K562 (cell line): Measurements from ENCODE around the gene SDK1. TPM values are rescaled to one million over a fixed set of nuclear protein-coding genes. Genes with fewer than 3 reads are reported as not detected.

Source experiments
- ATAC-seq: fragments of 200-7000 bp; cut with Tn5 transposase; 3 replicates; pipeline ENCODE4 v1.9.1; 2020; ENCODE audit warnings: moderate library complexity
- BruUV-seq: library from RNA; stranded (reverse); fragments of 400-500 nt; replicated peaks from 2 replicates; lab custom pipeline; 2021; lab: Mats Ljungman, UMichigan
- CTCF ChIA-PET: fragments of 300-600 bp; formaldehyde crosslinking; extraction: SDS; loops from one replicate; lab custom pipeline; 2021; ENCODE audit warnings: low intra/inter-chr PET ratio; lab: Yijun Ruan, JAX
- POLR2A ChIA-PET: fragments of 300-600, 350-650 bp; sonication (Branson Sonifier 250); formaldehyde crosslinking; extraction: SDS; loops from one replicate; lab custom pipeline; 2021; ENCODE audit warnings: antibody characterized with exemption, inconsistent platforms; lab: Yijun Ruan, JAX
- DNase-seq, 4 experiments: peaks; one replicate each; pipeline versions ENCODE4 v3.0.0 to v3.0.0-alpha.2; 2011 to 2018; ENCODE audit warnings: low spot score in 3 of 4, mixed read lengths in 3 of 4; ENCODE audit errors: extremely low read depth in 1 of 4
- FAIRE-seq: peaks from 2 replicates; lab custom pipeline; 2011; peaks lifted over from hg19 to GRCh38; lab: Jason Lieb, UNC
- H2AFZ ChIP-seq: 2 replicates; pipeline ENCODE4 v1.6.0; 2011; ENCODE audit warnings: low read depth, low read length, control low read depth, inconsistent platforms
- H3K27ac ChIP-seq: fragments of 200-600 bp; 3 replicates; pipeline ENCODE4 v1.8.0; 2011; ENCODE audit warnings: low read depth, mild to moderate bottlenecking, control low read depth, inconsistent platforms, low read length, moderate library complexity, mixed read lengths; ENCODE audit errors: extremely low read depth
- H3K27me3 ChIP-seq, 2 experiments: fragments of 300-600 bp in 1 of 2; 2 replicates in 1 of 2; 3 replicates in 1 of 2; pipeline versions ENCODE4 v1.6.0 to v1.8.0; 2011; ENCODE audit warnings: inconsistent platforms in 2 of 2, low read length in 2 of 2, mild to moderate bottlenecking in 1 of 2, mixed read lengths in 1 of 2, moderate library complexity in 1 of 2; ENCODE audit not compliant: control insufficient read depth in 2 of 2, insufficient read depth in 2 of 2
- H3K36me3 ChIP-seq: fragments of 300-600 bp; 3 replicates; pipeline ENCODE4 v1.8.0; 2011; ENCODE audit warnings: mild to moderate bottlenecking, low read length, inconsistent platforms; ENCODE audit not compliant: control insufficient read depth, insufficient read depth
- H3K4me1 ChIP-seq, 2 experiments: fragments of 200-600 bp in 1 of 2; replicated peaks in 1 of 2; 2 replicates in 1 of 2; 3 replicates in 1 of 2; pipeline versions ENCODE4 v1.5.1 to v1.8.0; 2011; ENCODE audit warnings: inconsistent platforms in 2 of 2, low read length in 2 of 2, mild to moderate bottlenecking in 1 of 2, mixed read lengths in 1 of 2, moderate library complexity in 1 of 2; ENCODE audit not compliant: control insufficient read depth in 2 of 2, insufficient read depth in 2 of 2
- H3K4me2 ChIP-seq: 2 replicates; pipeline ENCODE4 v1.6.1; 2011; ENCODE audit warnings: low read length, control low read depth, inconsistent platforms, mixed read lengths; ENCODE audit not compliant: insufficient read depth
- H3K4me3 ChIP-seq: fragments of 200-600 bp; sonication (generic), shearing (Covaris generic); 2 replicates; pipeline ENCODE4 v1.5.1; 2016; ENCODE audit warnings: control low read depth, inconsistent platforms
- H3K79me2 ChIP-seq: fragments of 200-600 bp; 3 replicates; pipeline ENCODE4 v1.8.0; 2011; ENCODE audit warnings: low read length, inconsistent platforms; ENCODE audit not compliant: control insufficient read depth, insufficient read depth
- H3K9ac ChIP-seq, 2 experiments: 2 replicates each; pipeline versions ENCODE4 v1.6.0 to v1.6.1; 2011; ENCODE audit warnings: low read depth in 2 of 2, low read length in 2 of 2, control low read depth in 1 of 2, inconsistent platforms in 1 of 2, mild to moderate bottlenecking in 1 of 2, mixed read lengths in 1 of 2; ENCODE audit not compliant: insufficient read depth in 1 of 2
- H3K9me1 ChIP-seq: one replicate; pipeline ENCODE4 v1.6.0; 2011; ENCODE audit warnings: inconsistent platforms, mild to moderate bottlenecking, low read length, moderate library complexity; ENCODE audit not compliant: control insufficient read depth, insufficient read depth
- H3K9me3 ChIP-seq: replicated peaks from 2 replicates; pipeline ENCODE4 v1.5.1; 2011; ENCODE audit warnings: low read depth, low read length, inconsistent platforms; ENCODE audit not compliant: control insufficient read depth, insufficient read depth
- H4K20me1 ChIP-seq: replicated peaks from 2 replicates; pipeline ENCODE4 v1.6.1; 2011; ENCODE audit warnings: low read length, inconsistent platforms, mixed read lengths; ENCODE audit not compliant: control insufficient read depth, insufficient read depth
- FOXA3 ChIP-seq, 2 experiments: fragments of 450-650 bp in 1 of 2; sonication (generic) in 1 of 2; formaldehyde crosslinking; IDR thresholded peaks in 1 of 2; conservative IDR thresholded peaks in 1 of 2; 2 replicates each; pipeline versions ENCODE4 v1.4.0 to v1.8.0; 2020 to 2022; ENCODE audit warnings: mild to moderate bottlenecking in 2 of 2, missing genetic modification reagents in 1 of 2
- KDM5B ChIP-seq: fragments of 200-600 bp; sonication (generic); IDR thresholded peaks from 2 replicates; pipeline ENCODE4 v1.6.1; 2012; ENCODE audit warnings: low read depth, mild to moderate bottlenecking, moderate library complexity, low read length, control low read depth, inconsistent platforms; ENCODE audit not compliant: insufficient replicate concordance
- MTA1 ChIP-seq: fragments of 450-650 bp; IDR thresholded peaks from 2 replicates; pipeline ENCODE4 v1.6.1; 2017; ENCODE audit warnings: borderline replicate concordance
- PATZ1 ChIP-seq: fragments of 250-450 bp; sonication (Bioruptor Pico); IDR thresholded peaks from 2 replicates; pipeline ENCODE4 v1.5.0; 2020; ENCODE audit warnings: mild to moderate bottlenecking, borderline replicate concordance
- RBM25 ChIP-seq: fragments of 200-400 bp; formaldehyde crosslinking; IDR thresholded peaks from 2 replicates; pipeline ENCODE4 v1.6.1; 2018; ENCODE audit warnings: low read length, low read depth, moderate library complexity; ENCODE audit not compliant: severe bottlenecking
- RHOXF2B ChIP-seq: fragments of 250-450 bp; sonication (Bioruptor Pico); conservative IDR thresholded peaks from 2 replicates; pipeline ENCODE4 v1.5.1; 2021
- WHSC1 ChIP-seq: IDR thresholded peaks from one replicate; pipeline ENCODE4 v1.6.1; 2012; ENCODE audit warnings: low read length, control low read depth, inconsistent platforms
- ZNF197 ChIP-seq: fragments of 200-800 bp; sonication (Bioruptor generic); IDR thresholded peaks from 2 replicates; pipeline ENCODE4 v1.6.1; 2016; ENCODE audit warnings: low read depth, missing genetic modification characterization, missing compliant biosample characterization
- WGBS: fragments of 100-300 bp; shearing (Covaris generic); methylation state at CpG from one replicate; pipeline ENCODE4 v1.1.6; 2016; ENCODE audit warnings: low coverage, mixed read lengths; ENCODE audit not compliant: insufficient coverage; ENCODE audit errors: missing lambda C conversion rate; 5-methylcytosine and 5-hydroxymethylcytosine counted together
- in situ Hi-C: fragments of 300-500 bp; cut with MboI; formaldehyde crosslinking; loops from 4 replicates; pipeline ENCODE4 v1.15.0; 2018; ENCODE audit warnings: inconsistent platforms, mixed read lengths
- intact Hi-C: fragments of 100-400 bp; cut with micrococcal nuclease; formaldehyde crosslinking; loops from 2 replicates; pipeline ENCODE4 v1.14.2; 2022
- polyA plus RNA-seq, 8 experiments: library from polyadenylated mRNA; depleted of rRNA in 4 of 8; stranded (reverse) in 5 of 8; unstranded in 3 of 8; fragments of >200 nt; fragmentation: Nextera tagmentation in 2 of 8; fragmentation: Illumina TruSeq in 1 of 8; extraction: Ambion mirVana in 2 of 8; extraction: Trizol in 1 of 8; gene quantifications; 2 replicates each; pipeline versions ENCODE4 v1.2.1 to v1.2.3, GENCODE V29; 2011 to 2014; ENCODE audit warnings: inconsistent platforms in 1 of 8, missing spikeins in 1 of 8
- total RNA-seq, 7 experiments: library from RNA; depleted of rRNA in 6 of 7; stranded (reverse); fragments of >200 nt in 6 of 7; fragmentation: Illumina TruSeq in 2 of 7; extraction: Trizol in 2 of 7; gene quantifications; 2 replicates each; pipeline versions ENCODE4 v1.2.1 to v1.2.3, GENCODE V29; 2011 to 2021; ENCODE audit warnings: low replicate concordance in 1 of 7

The SDK1 gene
- total and polyA plus RNA-seq, 9 of the 15 experiments (the other 6 are each of a cell fraction or from before 2014, with no cell fraction given): 0.16 TPM; not detected in 8

- Histone ChIP-seq H4K20me1 (no peaks in the 10 kb centered on the region; the same call in 1 of the 2 replicates), H3K36me3 (no peaks in the 10 kb centered on the region), H3K4me3 (no peak overlapping the region), H3K4me1 (no peaks in the 10 kb centered on the region), H2AFZ (no peak overlapping the region), H3K27me3 (peaks cover 16 to 30% of the 10 kb centered on the region in 2 experiments), H3K27ac (no peak overlapping the region), H3K9me3 (no peaks in the 10 kb centered on the region), H3K9ac (no peak overlapping the region), H3K9me1 (no peaks in the 10 kb centered on the region), H3K79me2 (no peaks in the 10 kb centered on the region), H3K4me2 (no peak overlapping the region)
- DNase-seq (no peak), FAIRE-seq (no peak), ATAC-seq (no peak)
- CTCF ChIA-PET: no interaction called here
- intact Hi-C loops: no loop called here
- WGBS: 0% methylated on average over 5 of the region's 5 CpGs
- no TSS peak for BruUV-seq
- in situ Hi-C loops: no loop called here
- TF ChIP-seq RBM25: peak; percentile 39
- no peak for TF ChIP-seq KDM5B
- POLR2A ChIA-PET: no interaction called here
Observed at GRCh38 chr7:4021413-4021812, 720.4 kb downstream of the SDK1 start.

GRCh38 chr7:4022265-4022664, 721.2 kb downstream of the SDK1 start:
- Histone ChIP-seq H3K27ac (no peak overlapping the region), H3K4me2 (no peak overlapping the region), H3K79me2 (no peaks in the 10 kb centered on the region), H3K4me3 (no peak overlapping the region), H3K9me3 (no peaks in the 10 kb centered on the region), H4K20me1 (no peaks in the 10 kb centered on the region; the same call in 1 of the 2 replicates), H2AFZ (no peak overlapping the region), H3K9ac (no peak overlapping the region), H3K36me3 (no peaks in the 10 kb centered on the region), H3K9me1 (no peaks in the 10 kb centered on the region), H3K4me1 (no peaks in the 10 kb centered on the region), H3K27me3 (peaks cover 22 to 33% of the 10 kb centered on the region in 2 experiments)
- 3% methylated on average over 7 of the region's 7 CpGs for WGBS
- intact Hi-C loops: no loop called here
- no peak for ATAC-seq
- POLR2A ChIA-PET: no interaction called here
- in situ Hi-C loops: no loop called here
- BruUV-seq: no TSS peak
- TF ChIP-seq PATZ1 (CRISPR knock-in tag) (no peak), MTA1 (no peak), RHOXF2B (CRISPR knock-in tag) (no peak), FOXA3 (CRISPR knock-in tag; conservative IDR thresholded peaks at IDR 0.05 in 1 of 2, IDR thresholded peaks at IDR 0.05 in 1 of 2) (no peak), ZNF197 (CRISPR knock-in tag) (no peak), WHSC1 (no peak)
- DNase-seq: no peak
- CTCF ChIA-PET: no interaction called here
- no peak for FAIRE-seq
